Trophoblast cell (in vitro differentiated cells and primary cell): Measurements from ENCODE around the gene BSPRY.

ENCODE experiments used
- DNase-seq, 2 donors: peaks; one replicate each; pipeline ENCODE4 v3.0.0-alpha.2; 2016
- H2AFZ ChIP-seq: 2 replicates; pipeline ENCODE4 v1.6.1; 2013; ENCODE audit warnings: low read length, moderate library complexity, mild to moderate bottlenecking; ENCODE audit not compliant: insufficient read depth, poor library complexity
- H2AK5ac ChIP-seq: 2 replicates; pipeline ENCODE4 v1.6.1; 2013; ENCODE audit warnings: mild to moderate bottlenecking, low read length
- H2BK120ac ChIP-seq: 2 replicates; pipeline ENCODE4 v1.6.1; 2013; ENCODE audit warnings: low read length, mild to moderate bottlenecking, moderate library complexity; ENCODE audit not compliant: insufficient read depth, poor library complexity
- H2BK12ac ChIP-seq: 2 replicates; pipeline ENCODE4 v1.6.1; 2013; ENCODE audit warnings: mild to moderate bottlenecking, low read length, moderate library complexity
- H2BK5ac ChIP-seq: 2 replicates; pipeline ENCODE4 v1.6.1; 2013; ENCODE audit warnings: low read length, low read depth, moderate library complexity, mild to moderate bottlenecking; ENCODE audit not compliant: poor library complexity
- H3K14ac ChIP-seq: 2 replicates; pipeline ENCODE4 v1.6.1; 2013; ENCODE audit warnings: mild to moderate bottlenecking, low read length
- H3K18ac ChIP-seq: 2 replicates; pipeline ENCODE4 v1.6.1; 2013; ENCODE audit warnings: mild to moderate bottlenecking, low read length
- H3K23ac ChIP-seq: 2 replicates; pipeline ENCODE4 v1.6.1; 2013; ENCODE audit warnings: low read length
- H3K27ac ChIP-seq: 2 replicates; pipeline ENCODE4 v1.5.1; 2013; ENCODE audit warnings: low read depth, mild to moderate bottlenecking, inconsistent platforms, low read length, moderate library complexity
- H3K27me3 ChIP-seq: 2 replicates; pipeline ENCODE4 v1.6.1; 2013; ENCODE audit warnings: inconsistent platforms, mild to moderate bottlenecking, low read length, moderate library complexity; ENCODE audit not compliant: insufficient read depth
- H3K36me3 ChIP-seq, 2 experiments: 1 replicate in 1 of 2; 2 replicates in 1 of 2; pipeline ENCODE4 v1.6.1; 2013; ENCODE audit warnings: low read length in 2 of 2, mild to moderate bottlenecking in 2 of 2, moderate library complexity in 1 of 2; ENCODE audit not compliant: insufficient read depth in 2 of 2, control insufficient read depth in 1 of 2
- H3K4ac ChIP-seq: 2 replicates; pipeline ENCODE4 v1.6.1; 2013; ENCODE audit warnings: low read depth, mild to moderate bottlenecking, low read length, moderate library complexity
- H3K4me1 ChIP-seq, 2 experiments: 1 replicate in 1 of 2; 2 replicates in 1 of 2; pipeline ENCODE4 v1.6.1; 2013; ENCODE audit warnings: low read length in 2 of 2, mild to moderate bottlenecking in 2 of 2, moderate library complexity in 1 of 2; ENCODE audit not compliant: insufficient read depth in 2 of 2, control insufficient read depth in 1 of 2
- H3K4me2 ChIP-seq: 2 replicates; pipeline ENCODE4 v1.6.1; 2013; ENCODE audit warnings: inconsistent platforms, mild to moderate bottlenecking, low read length, moderate library complexity
- H3K4me3 ChIP-seq: 2 replicates; pipeline ENCODE4 v1.5.1; 2013; ENCODE audit warnings: mild to moderate bottlenecking, low read depth, low read length, inconsistent platforms
- H3K79me1 ChIP-seq: one replicate; pipeline ENCODE4 v1.6.1; 2013; ENCODE audit warnings: low read length
- H3K79me2 ChIP-seq: 2 replicates; pipeline ENCODE4 v1.6.1; 2013; ENCODE audit warnings: low read length, mild to moderate bottlenecking; ENCODE audit not compliant: control insufficient read depth, insufficient read depth, poor library complexity
- H3K9ac ChIP-seq: 2 replicates; pipeline ENCODE4 v1.6.1; 2013; ENCODE audit warnings: mild to moderate bottlenecking, low read length
- H3K9me3 ChIP-seq: 2 replicates; pipeline ENCODE4 v1.6.1; 2013; ENCODE audit warnings: low read depth, mild to moderate bottlenecking, control low read depth, inconsistent platforms, low read length; ENCODE audit not compliant: insufficient read depth
- H4K12ac ChIP-seq: 2 replicates; pipeline ENCODE4 v1.6.1; 2013; ENCODE audit warnings: low read depth, mild to moderate bottlenecking, low read length, moderate library complexity
- H4K8ac ChIP-seq: 2 replicates; pipeline ENCODE4 v1.6.1; 2013; ENCODE audit warnings: low read depth, mild to moderate bottlenecking, low read length, moderate library complexity
- H4K91ac ChIP-seq: one replicate; pipeline ENCODE4 v1.6.1; 2013; ENCODE audit warnings: low read depth, mild to moderate bottlenecking, low read length, moderate library complexity
- WGBS: extraction: QIAGEN DNeasy Blood & Tissue Kit; methylation state at CpG from one replicate; pipeline ENCODE4 v1.1.7; 2013; ENCODE audit warnings: missing lambda C conversion rate; ENCODE audit not compliant: insufficient read length, insufficient coverage; ENCODE audit errors: extremely low coverage; 5-methylcytosine and 5-hydroxymethylcytosine counted together

Gene BSPRY

GRCh38 chr9:113306566-113306965 lies 42.8 kb upstream of the BSPRY start:
- DNase-seq = no peak
- H3K18ac ChIP-seq = no peak overlapping the region
- no CpG with 5 or more reads among the region's 1 CpG for WGBS
- no peak overlapping the region for H2AK5ac ChIP-seq
- no peaks in the 10 kb centered on the region for H3K27me3 ChIP-seq
- H3K79me1 ChIP-seq = no peaks in the 10 kb centered on the region
- H3K27ac ChIP-seq = no peak overlapping the region
- no peak overlapping the region for H3K23ac ChIP-seq
- no peak overlapping the region for H4K8ac ChIP-seq
- H2BK5ac ChIP-seq = no peak overlapping the region
- H3K4ac ChIP-seq = no peak overlapping the region
- H2BK120ac ChIP-seq = no peak overlapping the region
- no peak overlapping the region for H2AFZ ChIP-seq
- no peak overlapping the region for H2BK12ac ChIP-seq
- H3K36me3 ChIP-seq = no peaks in the 10 kb centered on the region
- no peaks in the 10 kb centered on the region for H3K9me3 ChIP-seq
- no peak overlapping the region for H3K4me3 ChIP-seq
- H4K12ac ChIP-seq = no peak overlapping the region
- H3K4me2 ChIP-seq = no peak overlapping the region
- H4K91ac ChIP-seq = no peak overlapping the region
- no peaks in the 10 kb centered on the region for H3K4me1 ChIP-seq
- no peak overlapping the region for H3K9ac ChIP-seq
- H3K79me2 ChIP-seq = no peaks in the 10 kb centered on the region
- no peak overlapping the region for H3K14ac ChIP-seq

GRCh38 chr9:113307396-113307975 lies 41.9 kb upstream of the BSPRY start:
- WGBS = no CpG with 5 or more reads among the region's 8 CpGs

GRCh38 chr9:113309204-113309813 lies 40.0 kb upstream of the BSPRY start:
- no peak overlapping the region for H3K23ac ChIP-seq
- H3K14ac ChIP-seq = no peak overlapping the region
- no peak overlapping the region for H4K8ac ChIP-seq
- no peak overlapping the region for H2BK120ac ChIP-seq
- H3K4me3 ChIP-seq = no peak overlapping the region
- H2AK5ac ChIP-seq = no peak overlapping the region
- H2AFZ ChIP-seq = no peak overlapping the region
- H3K79me1 ChIP-seq = no peaks in the 10 kb centered on the region
- H3K27me3 ChIP-seq = no peaks in the 10 kb centered on the region
- no peaks in the 10 kb centered on the region for H3K4me1 ChIP-seq
- H3K9me3 ChIP-seq = no peaks in the 10 kb centered on the region
- H2BK12ac ChIP-seq = no peak overlapping the region
- H4K12ac ChIP-seq = no peak overlapping the region
- H3K27ac ChIP-seq = no peak overlapping the region
- no peaks in the 10 kb centered on the region for H3K36me3 ChIP-seq
- H3K4me2 ChIP-seq = no peak overlapping the region
- DNase-seq = peak in 1 of 2 donors; percentile 46
- no peak overlapping the region for H3K18ac ChIP-seq
- no peak overlapping the region for H4K91ac ChIP-seq
- H2BK5ac ChIP-seq = no peak overlapping the region
- no peak overlapping the region for H3K4ac ChIP-seq
- no peaks in the 10 kb centered on the region for H3K79me2 ChIP-seq
- no CpG with 5 or more reads among the region's 2 CpGs for WGBS
- H3K9ac ChIP-seq = no peak overlapping the region

More at GRCh38 chr9:113307396-113307975, 41.9 kb upstream of the BSPRY start:
- H3K4me3 ChIP-seq = no peak overlapping the region
- H3K79me1 ChIP-seq = no peaks in the 10 kb centered on the region
- H2BK12ac ChIP-seq = no peak overlapping the region
- no peak overlapping the region for H4K91ac ChIP-seq
- peak; percentile 42 to 82 for DNase-seq
- no peak overlapping the region for H4K8ac ChIP-seq
- no peak overlapping the region for H2BK5ac ChIP-seq
- H3K9me3 ChIP-seq = no peaks in the 10 kb centered on the region
- no peak overlapping the region for H3K4ac ChIP-seq
- no peak overlapping the region for H3K23ac ChIP-seq
- no peak overlapping the region for H3K27ac ChIP-seq
- no peak overlapping the region for H2AFZ ChIP-seq
- H3K79me2 ChIP-seq = no peaks in the 10 kb centered on the region
- no peak overlapping the region for H2AK5ac ChIP-seq
- H4K12ac ChIP-seq = no peak overlapping the region
- H3K4me2 ChIP-seq = no peak overlapping the region
- H3K4me1 ChIP-seq = no peaks in the 10 kb centered on the region
- no peaks in the 10 kb centered on the region for H3K36me3 ChIP-seq
- H3K18ac ChIP-seq = no peak overlapping the region
- H3K27me3 ChIP-seq = no peaks in the 10 kb centered on the region
- no peak overlapping the region for H2BK120ac ChIP-seq
- no peak overlapping the region for H3K9ac ChIP-seq
- H3K14ac ChIP-seq = no peak overlapping the region

GRCh38 chr9:113310538-113310937 lies 38.8 kb upstream of the BSPRY start:
- H2BK120ac ChIP-seq = no peak overlapping the region
- H3K4me1 ChIP-seq = no peaks in the 10 kb centered on the region
- H3K23ac ChIP-seq = no peak overlapping the region
- H3K36me3 ChIP-seq = no peaks in the 10 kb centered on the region
- WGBS = no CpG with 5 or more reads among the region's 3 CpGs
- no peaks in the 10 kb centered on the region for H3K27me3 ChIP-seq
- no peak overlapping the region for H3K9ac ChIP-seq
- H4K91ac ChIP-seq = no peak overlapping the region
- no peaks in the 10 kb centered on the region for H3K9me3 ChIP-seq
- H3K27ac ChIP-seq = no peak overlapping the region
- H4K12ac ChIP-seq = no peak overlapping the region
- no peak overlapping the region for H2BK12ac ChIP-seq
- H3K4me2 ChIP-seq = no peak overlapping the region
- H3K14ac ChIP-seq = no peak overlapping the region
- H3K4me3 ChIP-seq = no peak overlapping the region
- no peak overlapping the region for H3K4ac ChIP-seq
- H3K79me1 ChIP-seq = no peaks in the 10 kb centered on the region
- no peak overlapping the region for H3K18ac ChIP-seq
- no peak overlapping the region for H2AFZ ChIP-seq
- no peak overlapping the region for H2AK5ac ChIP-seq
- no peak overlapping the region for H2BK5ac ChIP-seq
- H3K79me2 ChIP-seq = no peaks in the 10 kb centered on the region
- H4K8ac ChIP-seq = no peak overlapping the region
- peak in 1 of 2 donors; percentile 55 for DNase-seq
